Mesodermal cell (in vitro differentiated cells): ENCODE measurements around the gene LMO1.

Experiments
- H3K27ac ChIP-seq: 2 replicates; pipeline ENCODE4 v1.7.0; 2013; ENCODE audit warnings: mild to moderate bottlenecking, low read depth, low read length, moderate library complexity; ENCODE audit not compliant: severe bottlenecking
- H3K36me3 ChIP-seq: 2 replicates; pipeline ENCODE4 v1.7.1; 2013; ENCODE audit warnings: mild to moderate bottlenecking, low read length, moderate library complexity; ENCODE audit not compliant: control insufficient read depth, insufficient read depth
- H3K4me1 ChIP-seq: one replicate; pipeline ENCODE4 v1.7.1; 2013; ENCODE audit warnings: mild to moderate bottlenecking, low read length; ENCODE audit not compliant: insufficient read depth, control insufficient read depth, poor library complexity, severe bottlenecking
- H3K4me3 ChIP-seq: 2 replicates; pipeline ENCODE4 v1.7.0; 2013; ENCODE audit warnings: low read length, control low read depth, mild to moderate bottlenecking; ENCODE audit not compliant: insufficient read depth, poor library complexity, severe bottlenecking; ENCODE audit errors: extremely low read depth
- H3K9me3 ChIP-seq: 2 replicates; pipeline ENCODE4 v1.7.1; 2013; ENCODE audit warnings: mild to moderate bottlenecking, low read length, moderate library complexity; ENCODE audit not compliant: control insufficient read depth
- WGBS, 2 experiments: methylation state at CpG; one replicate each; pipeline ENCODE4 v1.1.5; 2013; ENCODE audit warnings: missing lambda C conversion rate in 2 of 2; ENCODE audit not compliant: insufficient coverage in 2 of 2; 5-methylcytosine and 5-hydroxymethylcytosine counted together

Gene LMO1

DNA sequence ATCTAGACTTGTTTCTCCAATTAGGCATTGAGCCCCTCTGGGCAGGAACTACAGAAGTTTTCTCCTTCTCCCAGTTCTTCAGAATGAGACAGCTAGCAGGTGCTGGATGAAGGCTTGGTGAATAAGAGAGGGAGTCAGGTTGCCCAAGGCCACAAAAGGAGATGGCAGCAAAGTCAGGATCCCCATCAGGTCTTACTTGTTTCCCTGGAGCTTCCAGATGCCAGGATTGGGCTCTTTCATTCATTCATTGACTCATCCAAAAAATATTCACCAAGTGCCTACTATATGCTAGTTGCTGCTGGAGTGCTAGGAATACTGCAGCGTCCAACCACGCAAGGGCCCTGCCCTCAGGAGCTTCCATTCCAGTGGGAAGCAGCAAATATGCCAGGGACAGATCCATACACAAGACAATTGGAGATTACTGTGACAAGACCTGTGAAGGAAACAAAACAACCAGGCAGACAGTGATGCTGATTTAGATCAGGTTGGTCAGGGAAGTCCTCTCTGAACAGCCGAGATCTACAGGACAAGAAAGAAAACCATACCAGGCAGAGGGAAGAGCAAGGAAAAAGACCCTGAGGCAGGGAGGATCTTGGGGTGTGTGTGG, 24.6 kb upstream of the LMO1 start:
- Histone ChIP-seq H3K4me1 (peaks cover 8% of the 10 kb centered on the region), H3K9me3 (no peaks in the 10 kb centered on the region), H3K4me3 (no peak overlapping the region), H3K36me3 (no peaks in the 10 kb centered on the region), H3K27ac (no peak overlapping the region)
- WGBS, 2 experiments = 88 to 100% methylated on average over 2 of the region's 3 CpGs

DNA sequence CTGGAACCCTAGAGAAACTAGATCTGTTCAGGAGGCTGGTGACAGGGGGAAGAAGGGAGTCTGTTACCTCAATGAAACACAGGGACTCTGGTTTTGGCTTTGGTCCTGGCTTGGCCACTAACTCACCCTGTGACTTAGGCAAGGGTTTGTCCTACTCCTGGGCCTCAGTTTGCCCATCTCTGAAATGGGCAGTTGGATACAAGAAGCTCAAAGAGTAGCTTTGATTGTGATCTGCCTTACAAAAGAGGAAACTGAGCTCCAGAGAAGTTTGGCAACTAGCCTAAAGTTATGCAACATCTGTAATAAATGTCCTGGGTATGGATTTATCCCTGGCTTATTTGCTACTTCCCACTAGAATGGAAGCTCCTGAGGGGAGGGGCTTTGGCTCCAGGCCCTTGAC, 24.0 kb upstream of the LMO1 start:
- Histone ChIP-seq H3K4me3 (no peak overlapping the region), H3K36me3 (no peaks in the 10 kb centered on the region), H3K9me3 (no peaks in the 10 kb centered on the region), H3K4me1 (peaks cover 11% of the 10 kb centered on the region), H3K27ac (no peak overlapping the region)

DNA sequence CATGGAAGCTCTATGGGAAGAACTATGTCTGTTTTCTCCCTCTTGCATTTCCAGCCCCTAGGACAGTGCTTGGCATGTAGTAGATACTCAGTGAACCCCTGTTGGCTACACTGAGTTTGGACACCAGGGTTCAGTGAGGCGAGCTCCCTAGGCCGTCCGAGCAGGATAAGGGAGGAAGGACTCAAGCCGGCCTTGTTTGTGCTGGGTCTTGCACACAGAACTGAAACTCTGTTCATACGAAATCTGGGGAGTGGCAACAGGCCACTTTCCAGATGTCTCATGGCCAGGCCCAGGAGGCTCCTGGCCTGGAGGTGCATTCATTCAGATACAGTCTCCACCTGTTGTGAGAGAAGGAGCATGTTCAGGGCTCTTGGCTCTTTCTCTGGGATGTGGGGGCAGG, 23.6 kb upstream of the LMO1 start:
- 80 to 87% methylated on average over 5 of the region's 5 CpGs for WGBS, 2 experiments
- no peaks in the 10 kb centered on the region for H3K36me3 ChIP-seq
- no peak overlapping the region for H3K4me3 ChIP-seq
- no peaks in the 10 kb centered on the region for H3K9me3 ChIP-seq
- H3K4me1 ChIP-seq = peaks cover 11% of the 10 kb centered on the region
- H3K27ac ChIP-seq = no peak overlapping the region

DNA sequence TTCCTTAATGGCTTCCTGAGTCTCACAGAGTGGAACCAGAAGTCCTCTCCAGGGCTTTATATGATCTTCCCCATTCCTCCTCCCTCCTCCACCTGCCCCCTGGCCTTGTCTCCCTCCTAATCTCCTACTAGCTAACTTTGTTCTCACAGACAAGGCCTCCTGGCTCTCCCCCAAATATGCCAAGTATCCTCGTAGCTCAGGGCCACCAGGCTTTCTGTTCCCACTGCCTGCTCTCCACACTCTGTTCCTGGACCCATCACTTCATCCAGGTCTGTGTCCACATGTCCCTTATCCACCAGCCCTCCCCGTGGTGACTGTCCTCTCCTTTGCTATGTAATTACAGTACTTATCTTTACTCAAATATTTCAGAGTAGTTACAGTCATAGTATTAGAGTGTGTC, 23.2 kb upstream of the LMO1 start:
- peaks cover 11% of the 10 kb centered on the region for H3K4me1 ChIP-seq
- no peaks in the 10 kb centered on the region for H3K9me3 ChIP-seq
- 100% methylated on average over 1 of the region's 2 CpGs for WGBS, 2 experiments
- H3K27ac ChIP-seq = no peak overlapping the region
- no peaks in the 10 kb centered on the region for H3K36me3 ChIP-seq
- no peak overlapping the region for H3K4me3 ChIP-seq

DNA sequence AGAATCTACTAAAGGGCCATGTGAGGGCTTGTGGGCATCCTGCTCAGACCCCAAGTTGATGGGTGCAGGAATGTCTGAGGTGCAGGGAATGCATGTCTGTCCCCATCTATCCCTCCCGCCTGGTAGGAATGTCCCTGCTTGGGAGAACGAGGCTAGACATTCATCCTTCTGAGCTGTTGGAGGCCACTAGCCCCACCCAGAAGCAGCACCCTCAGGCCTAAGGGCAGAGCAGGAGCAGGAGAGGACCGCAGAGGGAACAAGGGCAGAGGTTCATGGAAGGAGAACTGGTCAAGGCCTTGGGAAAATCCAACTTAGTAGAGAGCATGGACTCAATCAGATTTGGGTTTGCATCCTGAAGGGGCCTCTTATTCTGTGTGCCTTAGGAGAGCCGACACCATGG, 22.1 kb upstream of the LMO1 start:
- H3K9me3 ChIP-seq = no peaks in the 10 kb centered on the region
- H3K27ac ChIP-seq = no peak overlapping the region
- H3K4me1 ChIP-seq = peaks cover 11% of the 10 kb centered on the region
- no peaks in the 10 kb centered on the region for H3K36me3 ChIP-seq
- H3K4me3 ChIP-seq = no peak overlapping the region
- 70 to 81% methylated on average over 3 to 4 of the region's 4 CpGs for WGBS, 2 experiments

DNA sequence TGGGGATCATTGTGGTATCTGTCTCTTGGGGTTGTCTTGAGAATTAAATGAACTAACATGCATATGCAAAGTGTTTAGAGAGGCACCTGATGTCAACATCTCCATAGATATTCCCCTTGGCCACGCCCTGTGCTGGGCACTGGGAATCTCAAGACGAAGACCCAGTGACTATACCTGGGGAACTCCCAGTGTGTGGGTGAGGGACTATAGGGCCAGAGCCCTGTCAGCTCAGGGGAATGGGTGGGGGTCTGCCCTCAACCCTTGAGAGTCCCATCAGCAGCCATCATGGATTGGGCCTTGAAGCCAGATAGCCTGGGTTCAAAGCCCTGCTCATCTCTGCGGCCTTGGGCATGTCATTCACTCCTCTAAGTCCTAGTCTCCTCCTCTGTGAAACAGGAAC, 21.6 kb upstream of the LMO1 start:
- H3K4me3 ChIP-seq = no peak overlapping the region
- H3K9me3 ChIP-seq = no peaks in the 10 kb centered on the region
- H3K36me3 ChIP-seq = no peaks in the 10 kb centered on the region
- H3K27ac ChIP-seq = no peak overlapping the region
- H3K4me1 ChIP-seq = peaks cover 11% of the 10 kb centered on the region
- WGBS, 2 experiments = 93% methylated on average over 2 of the region's 3 CpGs; no CpG with 5 or more reads in 1 of the 2 experiments

- peak overlapping the region; percentile 46 for H3K27ac ChIP-seq
- H3K4me1 ChIP-seq = peaks cover 11% of the 10 kb centered on the region
- no peaks in the 10 kb centered on the region for H3K36me3 ChIP-seq
- peak overlapping the region; percentile 22 for H3K4me3 ChIP-seq
- H3K9me3 ChIP-seq = no peaks in the 10 kb centered on the region
- 21 to 43% methylated on average over 9 to 15 of the region's 32 CpGs for WGBS, 2 experiments
These were observed 20.0 kb upstream of the LMO1 start for GRCh38 chr11:8283465-8284230.

DNA sequence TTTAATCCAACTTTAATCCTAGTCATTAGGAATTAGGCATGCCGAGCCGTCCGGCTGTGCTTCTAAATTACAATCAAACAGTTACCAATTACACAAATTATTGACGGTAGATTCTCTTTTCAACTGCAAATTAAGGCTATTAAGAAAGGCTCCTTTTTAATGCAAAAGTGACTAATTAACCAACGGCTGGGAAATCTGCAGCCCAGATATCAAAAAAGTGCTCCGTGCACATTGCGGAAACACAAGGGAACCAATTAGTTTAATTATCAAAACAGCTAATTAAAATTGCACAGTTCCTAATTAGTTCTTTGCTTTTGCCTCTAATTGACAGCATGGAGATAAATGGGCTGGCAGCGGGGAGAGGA, 19.4 kb upstream of the LMO1 start:
- Histone ChIP-seq H3K27ac (peak overlapping the region; percentile 19), H3K9me3 (no peaks in the 10 kb centered on the region), H3K4me3 (peak overlapping the region; percentile 22), H3K36me3 (no peaks in the 10 kb centered on the region), H3K4me1 (peaks cover 11% of the 10 kb centered on the region)
- WGBS, 2 experiments = 14 to 18% methylated on average over 4 to 5 of the region's 8 CpGs

GRCh38 chr11:8282631-8283030, 19.0 kb upstream of the LMO1 start:
- Histone ChIP-seq H3K36me3 (no peaks in the 10 kb centered on the region), H3K4me1 (peaks cover 11% of the 10 kb centered on the region), H3K9me3 (no peaks in the 10 kb centered on the region), H3K27ac (peak overlapping the region; percentile 19), H3K4me3 (peak overlapping the region; percentile 22)
- WGBS, 2 experiments = 16 to 21% methylated on average over 7 to 8 of the region's 10 CpGs

DNA sequence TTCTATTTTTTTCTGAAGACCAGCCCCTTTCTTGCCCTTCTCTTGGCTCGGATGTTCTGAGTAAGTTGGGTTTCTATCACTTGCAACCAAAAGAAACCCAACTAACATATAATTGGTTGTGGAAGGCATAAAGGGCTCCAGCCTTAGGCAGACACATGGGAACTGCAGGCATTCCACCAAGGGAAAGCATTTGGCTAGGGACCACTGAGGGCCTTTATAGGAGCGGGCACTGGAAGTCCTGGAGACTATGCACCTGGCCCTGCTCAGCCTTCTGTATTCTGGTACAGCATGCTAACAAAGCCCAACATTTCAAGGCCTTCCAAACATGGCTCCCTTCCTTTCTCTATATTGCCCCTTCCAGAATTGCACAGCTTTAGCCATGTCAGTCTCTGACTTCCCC, 17.6 kb upstream of the LMO1 start:
- Histone ChIP-seq H3K36me3 (no peaks in the 10 kb centered on the region), H3K4me1 (peaks cover 11% of the 10 kb centered on the region), H3K4me3 (no peak overlapping the region), H3K9me3 (no peaks in the 10 kb centered on the region), H3K27ac (no peak overlapping the region)
- WGBS, 2 experiments = 88 to 92% methylated on average over 1 of the region's 2 CpGs

DNA sequence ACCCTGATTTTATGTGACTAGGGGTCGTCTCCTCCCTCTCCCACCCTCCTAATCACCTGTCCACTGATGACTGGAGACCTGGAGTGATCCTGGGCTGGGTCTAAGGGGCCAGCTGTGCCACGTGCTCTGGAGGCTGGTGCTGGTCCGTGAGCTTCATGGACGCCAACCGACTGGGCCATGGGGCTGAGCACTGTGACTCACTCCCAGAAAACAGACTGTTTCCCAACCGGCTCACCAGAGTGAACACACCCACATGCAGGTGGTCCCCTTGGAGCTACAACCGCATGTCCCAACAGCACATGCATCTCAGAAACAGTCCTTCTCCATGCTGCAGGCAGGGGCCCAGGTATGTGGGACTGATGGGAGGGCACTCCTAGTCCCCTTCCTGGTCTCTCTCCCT, 14.0 kb upstream of the LMO1 start:
- H3K4me3 ChIP-seq = no peak overlapping the region
- H3K36me3 ChIP-seq = no peaks in the 10 kb centered on the region
- no peak overlapping the region for H3K27ac ChIP-seq
- no peaks in the 10 kb centered on the region for H3K4me1 ChIP-seq
- WGBS, 2 experiments = 86 to 92% methylated on average over 4 to 6 of the region's 7 CpGs
- H3K9me3 ChIP-seq = no peaks in the 10 kb centered on the region
